NOMO-1 treated with dmso at 0.1 percent for 144 hours (cell line): ENCODE data around the gene NVL.
A peak's percentile ranks its signal among the peaks of the same experiment; 100 is the strongest.

Source experiments
- DNase-seq: peaks from one replicate; lab custom pipeline; 2025; ENCODE audit not compliant: unreplicated experiment; lab: John Stamatoyannopoulos, UW

Gene NVL

GRCh38 chr1:224199679-224200078 is 130.3 kb downstream of the NVL start:
- no peak for DNase-seq

- DNase-seq, result no peak
Observed at GRCh38 chr1:224198572-224198971, 131.4 kb downstream of the NVL start.

- DNase-seq, result no peak
Observed at GRCh38 chr1:224196813-224197600, 133.0 kb downstream of the NVL start.

GRCh38 chr1:224193319-224193966 is 136.5 kb downstream of the NVL start:
- no peak for DNase-seq

GRCh38 chr1:224192082-224192788 is 137.7 kb downstream of the NVL start:
- no peak for DNase-seq

GRCh38 chr1:224189561-224189960 is 140.4 kb downstream of the NVL start:
- DNase-seq, result no peak

GRCh38 chr1:224188286-224188685 is 141.7 kb downstream of the NVL start:
- no peak for DNase-seq

GRCh38 chr1:224185208-224185607 is 144.8 kb downstream of the NVL start:
- no peak for DNase-seq

GRCh38 chr1:224183591-224184312 is 146.2 kb downstream of the NVL start:
- DNase-seq, result peak; percentile 29

GRCh38 chr1:224182866-224183590 is 146.9 kb downstream of the NVL start, which contains the start of gene DEGS1:
TSS of gene DEGS1 (plus strand) at chr1:224183240. CDS start at chr1:224183337, 97 bp downstream.
- DNase-seq, result peak; percentile 62

- DNase-seq, result no peak
Observed at GRCh38 chr1:224182057-224182865, 147.7 kb downstream of the NVL start.

GRCh38 chr1:224181453-224181810 is 148.5 kb downstream of the NVL start:
- no peak for DNase-seq

- DNase-seq, result no peak
Observed at GRCh38 chr1:224180783-224181452, 149.1 kb downstream of the NVL start.

- no peak for DNase-seq
Observed at GRCh38 chr1:224178894-224179293, 151.1 kb downstream of the NVL start.

GRCh38 chr1:224177356-224177999 is 152.5 kb downstream of the NVL start:
- DNase-seq, result no peak
